GM19043 (cell line): ENCODE measurements around the gene NRIP1.

Experiments used
- ATAC-seq: cut with Tn5 transposase; IDR thresholded peaks from one replicate; pipeline ENCODE4 v1.9.1; 2021; ENCODE audit warnings: low read depth; ENCODE audit not compliant: unreplicated experiment

Gene NRIP1

DNA sequence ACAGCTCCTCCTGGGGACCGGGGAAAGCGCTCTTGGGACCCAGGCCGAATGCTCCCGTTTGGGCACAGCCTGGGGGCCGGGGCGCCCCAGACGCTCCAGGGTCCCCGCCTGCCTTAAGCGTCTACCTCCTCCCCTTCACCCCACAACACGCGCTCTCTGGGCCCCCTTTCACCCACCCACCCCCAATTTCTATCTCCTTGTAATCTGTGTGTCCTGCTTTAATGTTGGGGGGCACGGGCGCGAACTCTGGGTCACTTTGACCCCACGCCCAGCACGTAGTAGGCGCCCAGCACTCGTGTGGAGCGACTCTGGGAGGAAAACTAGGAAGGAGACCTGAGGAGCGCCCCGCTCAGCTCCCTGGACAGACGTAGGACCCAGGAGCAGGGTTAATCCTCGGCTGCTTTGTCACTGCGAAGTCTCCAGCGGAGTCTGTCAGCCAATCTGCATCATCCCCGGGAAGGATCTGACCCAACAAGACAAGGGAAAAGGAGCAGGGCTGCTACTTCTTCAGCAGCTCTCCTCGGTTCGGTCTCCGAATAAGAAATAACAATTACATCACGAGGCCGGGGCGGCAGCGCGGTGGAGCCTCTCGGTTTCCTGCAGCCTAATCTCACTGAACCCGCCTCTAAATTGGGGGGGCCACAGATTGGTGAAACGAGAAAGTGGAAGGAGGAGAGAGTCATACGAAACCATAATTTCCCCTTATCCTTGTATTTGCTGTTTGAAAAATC is 757 bp upstream of the NRIP1 start:
- ATAC-seq, result no peak

DNA sequence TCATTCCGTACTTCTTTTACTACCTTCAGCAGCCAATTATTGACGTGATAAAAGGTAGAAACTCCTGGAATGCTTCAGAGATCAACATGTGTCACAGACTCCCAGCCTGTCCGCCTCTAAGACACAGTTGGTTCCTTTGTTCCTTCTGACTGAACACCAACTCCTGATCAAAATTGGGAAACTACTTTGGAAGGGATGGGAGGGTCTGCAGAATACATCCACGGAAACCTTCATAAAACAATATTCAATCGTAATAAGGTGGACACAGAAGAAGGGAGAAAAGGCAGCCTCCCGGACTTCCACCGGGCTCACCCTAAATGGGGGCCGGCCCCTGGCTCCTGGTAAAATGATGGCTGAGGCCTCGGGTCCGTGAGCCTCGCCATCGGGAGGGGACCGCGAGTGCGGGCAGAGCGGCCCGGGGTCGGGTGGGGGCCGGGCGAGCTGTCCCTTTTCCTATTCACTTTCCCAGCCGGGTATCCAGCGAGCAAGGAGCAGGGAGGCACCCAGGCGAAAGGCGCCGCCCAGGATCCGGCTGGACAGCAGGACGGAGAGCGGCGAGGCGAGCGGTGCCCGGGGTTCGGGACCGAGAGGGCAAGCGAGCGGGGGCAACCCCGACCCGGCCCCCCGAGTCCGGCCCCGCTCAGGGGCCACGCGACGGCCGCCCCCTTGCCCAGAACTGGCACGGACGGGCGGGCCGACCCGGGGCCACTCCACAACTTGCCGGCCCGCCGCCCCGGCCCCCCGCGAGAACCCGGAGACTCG is 805 bp downstream of the NRIP1 start:
- no peak for ATAC-seq

DNA sequence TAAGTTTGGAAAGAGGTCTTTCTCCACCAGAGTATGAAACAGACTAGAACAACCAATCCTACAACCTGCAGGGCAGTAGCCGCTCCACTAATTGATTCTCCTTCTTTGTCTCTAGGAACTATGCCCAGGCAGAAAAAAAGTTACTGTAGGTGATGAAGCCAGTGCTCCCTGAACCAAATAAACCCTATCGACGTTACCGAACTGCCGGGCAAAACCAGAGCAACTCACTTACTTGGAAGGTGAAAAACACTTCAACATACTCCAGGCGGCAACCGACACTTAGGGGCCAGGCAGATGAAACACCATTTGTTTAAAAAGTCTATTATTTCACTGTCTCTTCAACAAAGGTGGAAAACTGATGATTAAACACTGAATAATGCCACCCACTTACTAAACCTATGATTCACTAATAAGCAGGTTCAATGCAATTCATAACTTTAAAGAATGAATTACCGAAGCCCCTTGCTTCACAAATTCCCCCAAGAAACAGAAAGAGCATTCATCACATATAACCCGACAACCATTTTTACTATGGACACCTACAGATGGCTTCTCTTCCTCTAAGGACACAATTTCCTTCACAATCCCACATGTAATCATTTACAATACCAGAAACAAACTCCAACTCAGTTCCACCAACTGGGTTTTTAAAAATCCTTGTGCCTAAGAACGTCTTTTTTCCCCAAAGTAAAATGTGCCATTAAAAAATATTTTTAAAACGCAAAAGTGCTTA is 1.6 kb downstream of the NRIP1 start:
- no peak for ATAC-seq

DNA sequence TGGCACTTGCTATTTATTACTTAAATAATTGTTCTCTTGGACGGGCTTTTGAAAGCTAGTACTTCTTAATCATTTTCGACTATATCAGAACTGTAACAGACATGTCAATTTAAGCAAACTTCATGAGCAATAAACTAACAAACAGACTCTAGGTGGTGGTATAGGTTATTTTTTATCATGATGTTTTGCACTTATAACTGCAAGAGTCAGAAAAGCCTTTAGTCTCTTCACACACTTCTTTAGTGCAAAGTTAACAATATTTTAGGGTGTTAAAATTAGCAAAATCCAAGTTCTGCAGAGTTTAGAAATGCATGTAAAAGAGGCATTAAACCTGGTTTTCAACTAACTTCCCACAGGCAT is 2.2 kb downstream of the NRIP1 start:
- ATAC-seq, result no peak

DNA sequence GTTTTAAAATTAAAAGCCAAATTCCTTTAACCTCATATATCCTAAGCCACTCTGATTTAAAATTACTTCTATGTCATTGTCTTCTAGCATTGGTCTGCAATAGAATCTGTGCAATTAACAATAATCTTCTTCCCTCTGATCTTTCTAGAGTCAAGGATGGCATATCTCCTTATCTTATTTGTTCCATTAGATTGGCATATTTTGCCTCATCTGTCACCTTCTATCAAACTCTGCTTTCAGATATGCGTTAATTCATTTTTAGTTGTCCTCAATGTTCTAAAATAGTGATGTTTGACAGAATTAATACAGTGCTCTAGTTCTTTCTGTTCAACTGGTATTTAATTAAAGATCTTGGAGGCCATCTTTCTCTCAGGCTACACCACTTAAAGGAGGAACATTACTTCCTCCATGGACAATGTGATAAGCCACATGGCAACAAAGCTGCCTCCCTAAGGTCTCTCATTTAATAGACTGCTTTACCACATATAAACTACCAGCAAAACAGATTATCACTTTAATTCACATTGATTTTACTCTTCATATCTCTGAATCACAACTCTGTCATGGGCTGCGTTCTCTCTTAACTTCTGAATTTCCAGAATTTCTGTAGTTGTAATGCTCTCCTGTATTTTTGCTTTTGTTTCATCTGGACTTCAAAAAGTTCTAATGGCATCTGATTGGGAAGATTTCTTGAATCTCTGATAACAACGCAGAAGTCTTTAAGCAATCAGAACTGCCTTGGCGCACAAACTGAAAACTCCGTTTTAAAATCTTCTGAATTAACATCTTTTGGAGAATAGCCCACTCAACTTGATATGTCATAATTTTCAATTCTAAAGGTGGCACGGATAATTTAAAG is 2.8 kb downstream of the NRIP1 start:
- no peak for ATAC-seq

DNA sequence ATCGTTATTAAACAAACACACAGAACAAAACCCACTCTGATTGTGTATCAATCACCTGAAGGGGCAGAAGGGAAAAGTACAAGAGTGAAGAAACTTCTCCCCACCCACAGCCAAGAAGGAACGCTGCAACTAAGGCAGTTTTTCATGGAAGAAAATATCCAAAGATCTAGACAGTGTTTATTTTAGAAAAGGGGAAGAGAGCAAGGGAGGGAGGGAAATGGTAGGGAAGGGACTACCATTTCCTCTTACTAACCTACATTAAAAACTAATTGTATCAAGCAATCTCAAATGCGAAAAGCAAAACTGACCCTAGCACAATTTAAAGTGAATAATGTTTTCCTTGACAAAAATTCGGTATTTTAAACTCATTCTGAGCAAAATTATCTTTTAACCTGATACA is 3.5 kb downstream of the NRIP1 start:
- no peak for ATAC-seq

DNA sequence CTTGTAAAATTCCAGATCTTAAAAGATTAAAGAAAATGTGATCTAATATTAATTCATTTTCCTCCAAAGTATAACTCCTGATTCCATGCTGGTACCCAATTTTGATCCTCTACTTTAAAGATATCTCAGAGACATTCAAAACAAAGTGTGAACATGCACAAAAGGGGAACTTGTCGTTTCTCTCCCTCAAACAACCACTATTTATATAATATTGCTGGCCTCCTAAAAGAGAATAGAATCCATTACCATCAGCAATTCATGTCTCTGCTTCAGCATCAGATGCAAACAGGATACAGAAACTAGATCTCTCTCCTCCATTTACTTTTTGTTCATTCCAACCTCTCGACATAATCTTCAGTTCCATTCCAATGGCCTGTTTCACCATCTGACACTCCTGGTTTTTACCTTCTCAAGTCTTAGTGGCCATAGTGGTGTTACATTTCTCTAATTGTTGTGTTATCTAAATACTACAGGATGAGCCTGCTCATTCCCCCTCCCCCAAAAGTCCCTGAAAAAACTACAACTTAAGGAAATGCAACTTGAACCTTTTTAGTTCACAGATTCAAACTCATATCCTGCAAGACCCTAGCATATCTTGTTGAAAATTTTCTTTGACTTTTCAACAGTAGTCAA is 4.1 kb downstream of the NRIP1 start:
- ATAC-seq, result no peak

DNA sequence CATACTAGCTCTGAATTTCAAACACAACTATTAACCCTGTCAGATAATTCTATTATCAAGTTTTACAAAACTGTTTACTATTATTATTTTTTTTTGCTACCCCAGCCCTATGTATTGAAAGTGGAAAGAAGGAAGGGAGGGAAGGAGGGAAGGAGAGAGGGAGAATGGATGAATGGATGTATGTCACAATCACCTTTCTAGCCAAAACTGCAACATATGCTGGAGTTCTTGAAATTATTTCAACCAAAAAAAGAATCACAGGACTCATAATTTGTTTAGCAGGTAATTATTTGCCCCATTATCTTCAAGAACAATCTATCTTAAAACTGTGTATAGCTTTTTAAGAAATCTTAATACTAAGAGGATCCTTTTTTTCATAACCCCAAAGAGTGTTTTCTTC is 5.4 kb downstream of the NRIP1 start:
- no peak for ATAC-seq

DNA sequence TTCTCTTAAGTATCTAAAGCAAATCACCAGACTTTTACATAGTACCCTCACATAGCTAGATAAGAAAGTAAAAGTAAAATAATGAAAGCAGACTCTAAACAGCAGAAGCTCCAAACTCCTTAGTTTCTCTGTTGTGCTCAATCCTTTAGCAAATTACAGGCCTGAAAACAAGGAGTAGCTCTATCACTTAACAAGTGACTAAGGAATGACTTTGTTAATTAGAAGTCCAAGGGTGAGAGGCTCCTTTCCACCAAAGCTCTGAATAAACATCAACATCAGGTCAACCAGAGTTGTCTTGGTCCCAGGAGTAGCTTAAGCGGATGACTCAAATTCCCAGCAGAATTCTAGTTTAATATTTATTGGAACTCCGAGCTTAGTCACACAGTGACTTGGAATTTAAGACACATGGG is 5.9 kb downstream of the NRIP1 start:
- ATAC-seq, result peak; percentile 33

DNA sequence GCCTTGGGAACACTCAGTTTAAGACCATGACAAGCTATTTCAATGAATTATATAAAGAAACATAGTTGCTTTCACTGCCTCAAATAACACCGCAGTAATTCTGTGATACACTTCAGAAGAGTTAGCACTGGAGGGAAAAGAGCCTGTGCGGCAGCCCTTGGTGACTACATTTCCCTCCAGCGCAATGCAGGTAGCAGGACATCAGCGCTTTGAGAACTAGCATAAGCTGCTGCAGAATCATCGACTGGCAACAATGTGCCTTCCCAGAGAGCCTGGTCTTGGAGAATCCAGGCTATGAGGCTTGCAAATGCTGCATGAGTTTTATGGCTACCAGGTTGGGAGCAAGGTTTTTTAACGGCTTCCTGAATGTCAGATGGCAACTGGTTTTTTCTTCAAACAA is 7.5 kb downstream of the NRIP1 start:
- no peak for ATAC-seq

DNA sequence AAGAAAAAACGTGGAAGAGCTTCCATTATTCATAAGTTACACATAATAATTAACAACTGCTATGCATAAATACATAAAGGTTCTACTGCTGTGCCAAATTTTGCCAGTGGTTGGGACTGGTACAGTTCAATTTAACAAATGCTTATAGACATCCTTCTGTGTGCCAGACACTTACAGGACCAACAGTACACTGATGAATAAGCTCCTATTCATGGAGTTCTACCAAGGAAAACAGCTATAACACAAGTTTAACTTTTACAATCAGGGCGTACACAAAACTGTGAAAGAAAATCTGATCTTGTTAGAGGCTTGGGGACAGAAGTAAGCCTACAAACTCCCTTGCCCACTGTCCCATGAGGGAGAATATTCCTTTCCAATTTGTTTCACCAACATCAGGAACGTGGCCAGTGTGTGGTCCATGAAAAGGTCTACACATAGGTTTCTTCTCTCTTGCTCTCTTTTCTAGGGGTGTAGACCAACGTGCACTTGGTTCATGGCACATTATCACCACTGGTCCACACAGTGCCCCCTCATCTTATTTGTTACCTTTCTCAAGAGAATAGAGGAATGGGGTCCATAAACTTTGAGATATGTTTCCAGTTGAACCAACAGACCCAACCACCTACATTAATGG is 10.1 kb downstream of the NRIP1 start:
- no peak for ATAC-seq

DNA sequence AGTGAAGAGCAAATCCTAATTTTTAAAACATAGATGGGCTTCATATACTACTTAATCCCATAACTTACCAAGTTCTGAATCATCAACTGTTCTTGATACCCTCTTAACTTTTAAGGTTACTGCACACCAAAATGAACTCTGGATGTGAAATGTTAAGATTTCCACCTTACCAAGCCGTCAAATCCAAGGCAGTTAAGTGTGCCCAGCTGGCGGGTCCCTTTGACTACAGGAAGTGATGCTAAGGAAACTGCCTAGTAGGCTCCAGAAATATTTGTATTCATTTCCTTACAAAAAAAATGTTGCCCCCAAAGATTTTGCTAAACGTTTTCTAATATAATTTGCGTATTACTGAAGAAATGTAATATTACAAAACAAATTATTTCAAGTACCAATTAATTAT is 10.7 kb downstream of the NRIP1 start:
- ATAC-seq, result no peak

DNA sequence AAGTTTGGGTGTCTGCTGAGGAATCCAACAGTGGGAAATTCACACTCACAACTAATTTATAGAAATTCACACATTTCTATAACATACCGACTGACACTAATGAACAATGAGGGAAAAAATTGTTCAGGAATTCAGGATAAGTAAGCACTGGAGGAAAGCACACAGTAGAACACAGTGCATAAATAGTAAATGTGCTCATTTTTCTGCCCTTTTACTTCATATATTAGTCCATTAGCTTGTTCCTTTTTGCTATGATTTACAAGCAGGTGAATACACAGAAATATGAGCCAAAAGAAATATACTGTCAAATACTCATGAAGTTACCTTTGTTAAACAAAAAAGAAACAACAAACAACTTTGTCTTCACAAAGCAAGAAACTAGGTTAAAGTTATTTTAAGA is 11.3 kb downstream of the NRIP1 start:
- no peak for ATAC-seq

DNA sequence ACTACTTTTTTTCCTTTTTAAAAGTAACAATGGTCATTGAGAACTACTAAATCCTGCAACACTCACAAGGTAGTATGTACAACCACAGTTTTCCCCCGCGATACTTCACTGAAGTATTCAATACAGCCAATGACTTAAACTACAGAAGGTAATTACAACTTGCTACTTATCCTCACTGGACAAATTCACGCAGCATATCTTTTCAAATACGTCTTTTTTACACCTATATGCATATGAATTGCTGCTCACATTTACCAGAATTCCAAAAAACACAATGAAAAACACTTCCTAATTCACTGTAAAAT is 12.4 kb downstream of the NRIP1 start:
- ATAC-seq, result peak; percentile 13

DNA sequence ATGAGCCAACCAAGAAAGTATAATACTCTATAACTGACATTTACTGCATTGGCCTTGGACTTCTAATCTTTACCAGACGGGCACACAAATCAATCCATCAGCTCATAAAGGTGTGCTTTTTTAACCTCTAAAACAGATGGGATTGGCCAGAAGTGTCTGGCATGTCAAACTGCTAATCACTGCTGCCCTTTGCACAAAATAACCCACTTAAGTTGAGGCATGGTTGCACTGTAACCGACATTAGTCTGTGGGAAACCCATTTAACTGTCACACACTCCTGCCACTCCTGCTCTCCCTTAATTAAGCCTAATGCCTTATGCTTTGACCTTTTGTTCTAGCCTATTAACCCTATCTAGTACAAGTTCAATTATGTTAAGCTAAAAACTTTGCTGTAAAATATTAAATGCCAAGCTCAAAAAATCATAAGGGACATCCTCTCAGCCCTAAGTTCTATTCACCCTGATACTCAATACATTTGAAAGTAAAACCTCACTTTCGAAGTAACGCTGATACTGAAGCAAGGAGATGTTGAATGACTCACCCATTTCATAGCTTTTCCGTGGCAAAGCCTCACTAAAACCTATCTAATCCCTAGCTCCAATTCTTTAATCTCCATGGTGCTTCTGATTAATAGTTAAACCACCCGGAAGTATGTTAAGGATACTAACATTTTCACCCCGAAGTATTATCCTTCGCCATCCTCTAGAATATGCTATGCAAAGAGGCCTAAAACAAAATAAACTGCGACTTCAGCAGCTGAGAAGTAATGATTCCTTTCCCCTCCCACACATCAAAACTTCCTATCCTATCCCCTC is 12.9 kb downstream of the NRIP1 start:
- peak; percentile 73 for ATAC-seq

DNA sequence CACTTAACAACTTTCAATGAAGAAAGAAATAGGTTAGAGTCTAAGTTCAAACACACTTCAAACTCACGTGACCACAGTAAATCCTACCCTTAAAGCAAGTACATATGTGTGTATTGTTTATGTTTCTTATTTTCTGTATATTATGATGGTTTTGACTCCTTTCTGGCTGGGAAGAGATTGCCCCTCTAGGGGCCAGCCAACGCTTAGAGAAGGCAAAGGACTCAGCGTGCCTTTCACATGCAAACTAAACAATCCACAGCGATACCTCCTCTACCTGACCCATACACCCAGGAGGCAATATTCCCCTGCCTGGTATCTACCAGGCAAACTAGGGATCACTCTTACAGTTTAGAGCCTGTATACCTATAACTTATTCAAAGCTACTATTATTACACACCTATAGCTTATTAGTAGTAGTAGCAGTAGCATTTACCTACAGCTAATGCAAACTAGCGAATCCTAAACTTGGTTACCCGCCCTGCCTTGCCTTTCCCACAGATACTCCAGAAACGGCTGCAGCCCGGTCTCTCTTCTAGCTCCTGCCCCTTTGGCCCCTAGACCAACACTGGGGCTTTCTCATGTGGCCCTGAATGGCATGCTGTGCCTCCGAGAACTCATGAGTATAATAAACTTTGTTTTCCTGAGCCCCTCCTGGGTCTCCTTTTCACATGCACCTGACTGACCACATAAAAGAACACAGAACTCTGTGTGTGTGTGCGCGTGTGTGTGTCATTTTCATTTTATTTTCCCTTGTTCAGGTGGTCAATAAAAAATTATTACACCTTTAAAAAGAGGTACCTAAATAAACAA is 14.0 kb downstream of the NRIP1 start:
- ATAC-seq, result no peak

DNA sequence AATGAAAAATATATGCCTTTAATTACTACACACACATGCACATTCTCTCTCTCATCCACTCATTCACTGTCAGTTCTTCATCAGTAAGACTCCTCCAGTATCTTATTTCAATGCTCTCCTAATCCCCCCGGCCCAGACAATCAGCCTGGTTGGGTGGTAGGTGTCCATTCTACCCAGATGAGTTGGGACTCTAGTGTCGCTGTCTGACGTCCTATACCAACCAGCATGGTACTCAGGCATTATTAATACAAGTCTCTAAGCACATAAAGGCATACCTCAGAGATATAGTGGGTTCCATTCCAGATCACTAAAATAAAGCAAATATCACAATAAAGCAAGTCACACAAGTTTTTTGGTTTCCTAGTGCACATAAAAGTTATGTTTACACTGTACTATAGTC is 19.8 kb downstream of the NRIP1 start:
- no peak for ATAC-seq

DNA sequence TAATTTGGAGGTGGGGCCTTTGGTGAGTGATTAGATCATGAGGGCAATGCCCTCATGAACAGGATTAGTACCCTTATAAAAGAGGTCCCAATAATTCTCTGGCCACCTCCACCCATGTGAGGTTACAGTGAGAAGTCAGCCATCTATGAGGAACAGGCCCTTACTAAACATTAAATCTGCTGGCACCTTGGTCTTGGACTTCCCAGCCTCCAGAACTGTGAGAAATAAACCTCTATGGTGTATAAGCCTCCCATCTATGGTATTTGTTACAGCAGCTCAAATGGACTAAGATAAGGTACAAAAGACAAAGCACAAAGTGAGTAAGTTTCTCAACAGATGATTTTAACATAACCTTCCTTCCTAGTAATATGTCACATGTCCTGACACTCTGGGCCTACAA is 22.3 kb downstream of the NRIP1 start:
- ATAC-seq, result no peak
